Stomach (tissue), 4 donors: ENCODE data around the gene CCDC3.

Source experiments
- CTCF ChIP-seq, 7 experiments: fragments of 450-650 bp in 4 of 7; fragments of 200-600 bp in 3 of 7; sonication (generic) in 3 of 7; IDR thresholded peaks; one replicate each; pipeline ENCODE4 v1.5.1; 2016 to 2019; ENCODE audit warnings: antibody characterized with exemption in 7 of 7, control low read depth in 2 of 7, mild to moderate bottlenecking in 1 of 7
- POLR2A ChIP-seq, 4 donors: fragments of 450-650 bp; IDR thresholded peaks; one replicate each; pipeline ENCODE4 v1.6.1; 2016; ENCODE audit warnings: antibody characterized with exemption in 4 of 4, control low read depth in 2 of 4, mild to moderate bottlenecking in 1 of 4, moderate library complexity in 1 of 4

DNA sequence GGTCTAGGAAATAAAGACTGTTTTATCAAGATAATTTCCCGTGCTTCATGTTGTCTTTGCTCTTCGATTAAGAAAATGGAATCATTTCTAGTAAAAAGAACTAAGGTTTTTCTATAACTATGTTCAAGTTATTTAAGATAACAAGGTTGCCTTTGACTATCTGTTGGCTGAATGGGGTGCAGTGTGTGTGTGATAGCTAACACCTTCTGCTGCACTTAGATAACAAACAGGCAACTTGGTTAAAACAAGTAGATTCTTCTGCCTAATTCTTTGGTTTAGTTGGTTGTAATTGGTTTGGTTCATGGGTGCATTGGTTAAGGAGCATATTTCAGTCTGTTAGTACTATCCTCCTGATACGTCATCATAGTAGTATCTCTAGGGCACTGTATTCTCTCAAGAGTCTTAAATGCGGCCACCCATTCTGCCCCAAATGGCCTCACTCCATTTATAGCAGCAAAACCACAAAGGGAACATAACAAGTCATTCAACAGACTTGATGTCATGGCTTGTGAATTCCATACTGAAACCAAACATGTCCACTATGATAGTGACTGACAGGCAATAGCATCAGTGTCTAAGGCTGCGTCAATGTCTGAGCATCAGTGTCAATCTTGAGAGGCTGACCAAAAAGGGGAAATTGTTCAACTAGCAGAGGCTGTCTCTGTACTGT, 55.7 kb downstream of the CCDC3 start:
- no peak for TF ChIP-seq CTCF (IDR thresholded peaks at IDR 0.05)
- TF ChIP-seq POLR2A (IDR thresholded peaks at IDR 0.05), result no peak
